Neural progenitor cell (in vitro differentiated cells): ENCODE data around the gene ATF2.

Source experiments
- EZH2 ChIP-seq: fragments of 200-600 bp; sonication (generic); IDR thresholded peaks from 2 replicates; pipeline ENCODE4 v1.6.1; 2017; ENCODE audit warnings: antibody characterized with exemption, mild to moderate bottlenecking, moderate library complexity
- TF ChIP-seq, protein P1 (sequence below): fragments of 200-600 bp; sonication (generic); IDR thresholded peaks from 2 replicates; pipeline ENCODE4 v1.5.1; 2017; ENCODE audit warnings: antibody characterized with exemption, mild to moderate bottlenecking

DNA sequence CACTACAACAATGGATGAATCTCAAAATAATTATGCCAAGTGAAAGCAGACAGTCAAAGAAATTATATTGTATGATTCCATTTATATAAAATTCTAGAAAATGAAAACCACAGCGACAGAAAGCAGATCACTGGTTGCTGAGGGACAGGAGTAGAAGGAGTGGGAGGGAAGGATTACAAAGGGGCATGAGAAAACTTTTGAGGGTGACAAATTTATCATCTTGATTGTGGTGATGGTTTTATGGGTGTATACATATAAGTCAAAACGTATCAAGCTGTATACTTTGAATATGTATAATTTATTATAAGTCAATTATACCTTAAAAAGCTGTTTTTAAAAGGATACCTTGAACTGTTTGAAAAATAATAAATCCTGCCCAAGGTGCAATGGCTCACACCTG lies 27.7 kb downstream of the ATF2 start:
- TF ChIP-seq, protein P1, sequence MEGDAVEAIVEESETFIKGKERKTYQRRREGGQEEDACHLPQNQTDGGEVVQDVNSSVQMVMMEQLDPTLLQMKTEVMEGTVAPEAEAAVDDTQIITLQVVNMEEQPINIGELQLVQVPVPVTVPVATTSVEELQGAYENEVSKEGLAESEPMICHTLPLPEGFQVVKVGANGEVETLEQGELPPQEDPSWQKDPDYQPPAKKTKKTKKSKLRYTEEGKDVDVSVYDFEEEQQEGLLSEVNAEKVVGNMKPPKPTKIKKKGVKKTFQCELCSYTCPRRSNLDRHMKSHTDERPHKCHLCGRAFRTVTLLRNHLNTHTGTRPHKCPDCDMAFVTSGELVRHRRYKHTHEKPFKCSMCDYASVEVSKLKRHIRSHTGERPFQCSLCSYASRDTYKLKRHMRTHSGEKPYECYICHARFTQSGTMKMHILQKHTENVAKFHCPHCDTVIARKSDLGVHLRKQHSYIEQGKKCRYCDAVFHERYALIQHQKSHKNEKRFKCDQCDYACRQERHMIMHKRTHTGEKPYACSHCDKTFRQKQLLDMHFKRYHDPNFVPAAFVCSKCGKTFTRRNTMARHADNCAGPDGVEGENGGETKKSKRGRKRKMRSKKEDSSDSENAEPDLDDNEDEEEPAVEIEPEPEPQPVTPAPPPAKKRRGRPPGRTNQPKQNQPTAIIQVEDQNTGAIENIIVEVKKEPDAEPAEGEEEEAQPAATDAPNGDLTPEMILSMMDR: no peak
- TF ChIP-seq EZH2: no peak
